HG02852 (cell line): ENCODE results near the gene TRERF1.

ENCODE experiments used
- ATAC-seq: cut with Tn5 transposase; IDR thresholded peaks from one replicate; pipeline ENCODE4 v1.9.1; 2021; ENCODE audit warnings: mild to moderate bottlenecking, moderate library complexity; ENCODE audit not compliant: unreplicated experiment

TRERF1 gene

GRCh38 chr6:42260396-42260888 is 191.3 kb downstream of the TRERF1 start:
- no peak for ATAC-seq

- ATAC-seq = no peak
Observed at GRCh38 chr6:42259841-42260395, 191.8 kb downstream of the TRERF1 start.

- no peak for ATAC-seq
Observed at GRCh38 chr6:42259286-42259685, 192.4 kb downstream of the TRERF1 start.

- no peak for ATAC-seq
Observed at GRCh38 chr6:42257614-42258013, 194.1 kb downstream of the TRERF1 start.

- ATAC-seq = no peak
Observed at GRCh38 chr6:42257063-42257462, 194.7 kb downstream of the TRERF1 start.

- ATAC-seq = no peak
Observed at GRCh38 chr6:42255050-42255449, 196.7 kb downstream of the TRERF1 start.

- ATAC-seq = no peak
Observed at GRCh38 chr6:42254505-42254904, 197.2 kb downstream of the TRERF1 start.

- ATAC-seq = no peak
Observed at GRCh38 chr6:42251911-42252637, 199.7 kb downstream of the TRERF1 start.

GRCh38 chr6:42251500-42251899 is 200.2 kb downstream of the TRERF1 start:
- ATAC-seq = no peak

- no peak for ATAC-seq
Observed at GRCh38 chr6:42250274-42250931, 201.3 kb downstream of the TRERF1 start.

GRCh38 chr6:42249279-42249678 is 202.4 kb downstream of the TRERF1 start:
- ATAC-seq = no peak

- no peak for ATAC-seq
Observed at GRCh38 chr6:42243046-42243445, 208.7 kb downstream of the TRERF1 start.

- no peak for ATAC-seq
Observed at GRCh38 chr6:42241915-42242314, 209.8 kb downstream of the TRERF1 start.

GRCh38 chr6:42239736-42240375 is 211.9 kb downstream of the TRERF1 start:
- no peak for ATAC-seq

- no peak for ATAC-seq
Observed at GRCh38 chr6:42239333-42239732, 212.4 kb downstream of the TRERF1 start.

- ATAC-seq = no peak
Observed at GRCh38 chr6:42237857-42238256, 213.9 kb downstream of the TRERF1 start.

GRCh38 chr6:42236682-42237473 is 214.8 kb downstream of the TRERF1 start:
- no peak for ATAC-seq

GRCh38 chr6:42236030-42236429 is 215.7 kb downstream of the TRERF1 start:
- no peak for ATAC-seq

GRCh38 chr6:42232035-42232434 is 219.7 kb downstream of the TRERF1 start:
- no peak for ATAC-seq

- no peak for ATAC-seq
Observed at GRCh38 chr6:42230345-42231321, 221.1 kb downstream of the TRERF1 start.
